GM19463 (cell line): ENCODE measurements around the gene MAS1L.

Experiments
- ATAC-seq: cut with Tn5 transposase; IDR thresholded peaks from one replicate; pipeline ENCODE4 v1.9.1; 2021; ENCODE audit warnings: mild to moderate bottlenecking, moderate library complexity; ENCODE audit not compliant: unreplicated experiment

MAS1L gene

DNA sequence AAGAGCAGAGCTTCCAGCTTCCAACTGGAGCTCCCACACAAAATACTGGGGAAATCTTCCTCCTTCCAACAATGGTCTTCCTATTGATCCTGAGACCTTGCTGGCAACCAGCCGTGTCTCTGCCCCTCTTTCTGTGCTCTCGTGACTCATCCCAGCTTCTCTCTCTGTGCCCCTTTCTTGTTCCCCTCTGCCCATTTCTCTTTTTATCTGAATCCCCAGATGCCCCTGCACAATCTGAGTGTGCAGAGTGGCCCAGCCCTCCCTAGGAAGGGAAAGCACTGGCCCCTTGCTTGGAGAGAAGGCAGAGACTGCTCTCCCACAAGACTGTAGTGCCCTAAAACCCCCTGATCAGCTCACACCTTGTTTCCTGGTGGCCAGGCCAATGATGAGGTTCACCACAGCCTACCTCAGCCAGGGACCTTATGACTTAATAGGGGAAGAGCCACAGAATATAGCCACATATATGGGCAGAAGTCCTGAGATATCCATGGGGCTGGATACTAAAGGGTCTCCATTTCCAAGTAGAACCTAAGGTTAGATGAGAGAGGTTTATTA lies 23.1 kb upstream of the MAS1L start:
- no peak for ATAC-seq

DNA sequence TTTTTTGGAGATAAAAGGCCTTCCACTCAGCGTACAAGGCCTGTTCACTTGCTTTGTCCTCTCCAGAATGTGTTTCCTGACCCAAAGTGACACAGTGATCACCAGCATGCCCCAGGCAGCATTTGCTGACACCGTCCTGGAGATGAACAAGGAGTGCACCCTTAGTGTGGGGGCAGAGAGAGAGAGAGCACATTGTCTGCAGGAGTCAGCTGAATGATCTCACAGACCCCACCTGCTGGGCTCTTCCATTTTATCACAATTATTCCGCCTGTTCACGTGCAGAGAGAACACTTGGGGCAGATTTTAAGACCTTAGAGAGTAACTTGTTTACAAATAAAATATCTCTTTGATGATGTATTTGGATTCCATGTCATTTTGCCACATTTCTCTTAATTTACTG lies 22.4 kb upstream of the MAS1L start:
- ATAC-seq = no peak

GRCh38 chr6:29509711-29510110 lies 22.0 kb upstream of the MAS1L start:
- no peak for ATAC-seq

- peak; percentile 73 for ATAC-seq
These were observed 21.5 kb upstream of the MAS1L start for GRCh38 chr6:29509239-29509638.

DNA sequence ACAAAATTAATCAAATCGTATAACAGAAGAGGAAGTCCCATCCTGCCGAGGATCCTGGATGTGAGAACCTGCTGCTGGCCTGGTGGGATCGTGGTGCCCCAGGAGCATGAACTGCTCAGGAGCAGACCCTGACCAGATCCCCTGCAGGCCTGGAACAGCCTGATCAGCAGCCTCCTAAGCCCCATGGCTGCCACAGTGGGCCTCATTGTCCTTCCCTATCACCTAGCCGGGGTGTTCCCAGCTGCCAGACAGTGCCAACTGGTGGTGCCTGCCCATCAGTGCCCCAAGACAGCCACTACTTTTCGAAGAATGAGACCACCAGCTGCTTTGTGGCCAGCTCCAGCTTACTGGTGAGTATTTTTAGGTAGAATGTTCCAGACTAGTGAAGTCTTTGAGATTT lies 19.6 kb upstream of the MAS1L start:
- no peak for ATAC-seq

GRCh38 chr6:29506446-29507067 lies 18.8 kb upstream of the MAS1L start:
- ATAC-seq = no peak

DNA sequence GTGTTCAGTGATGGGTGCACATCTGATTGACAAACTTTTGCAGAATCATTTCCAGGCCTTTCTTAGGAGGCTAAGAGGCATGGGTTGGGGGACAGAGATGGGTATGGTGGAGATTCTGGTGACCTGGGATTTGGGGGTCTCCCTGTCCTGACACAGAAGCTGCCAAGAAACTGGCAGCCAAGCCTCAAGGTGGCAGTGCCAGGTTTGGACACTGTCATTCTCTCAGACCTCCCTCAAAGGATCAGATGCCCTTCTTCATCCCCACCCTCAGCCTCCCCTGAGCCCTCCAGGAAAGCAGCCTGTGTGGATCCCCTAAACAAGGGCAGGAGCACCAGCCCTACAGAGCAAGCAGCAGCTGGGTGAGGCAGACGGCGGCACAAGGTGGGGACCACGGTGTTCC lies 18.1 kb upstream of the MAS1L start:
- ATAC-seq = no peak

GRCh38 chr6:29504961-29505360 lies 17.2 kb upstream of the MAS1L start:
- no peak for ATAC-seq

DNA sequence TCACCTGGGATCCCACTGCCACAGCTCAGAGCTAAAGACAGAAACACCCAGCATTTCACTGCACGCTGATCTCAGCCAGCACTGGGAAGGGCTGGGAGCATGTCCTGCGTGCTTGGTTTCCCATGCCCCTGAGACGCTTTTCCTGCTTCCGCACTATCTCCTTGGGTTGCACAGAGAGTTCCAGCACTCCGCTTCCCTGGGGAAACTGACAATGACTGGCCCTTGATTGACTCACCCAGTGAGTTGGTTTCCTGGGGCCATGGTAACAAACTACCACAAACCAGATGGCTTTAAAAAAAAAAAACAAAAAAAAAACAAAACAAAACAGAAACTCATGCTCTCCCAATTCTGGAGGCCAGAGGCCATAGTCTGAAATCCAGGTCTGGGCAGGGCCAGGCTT lies 14.8 kb upstream of the MAS1L start:
- no peak for ATAC-seq

DNA sequence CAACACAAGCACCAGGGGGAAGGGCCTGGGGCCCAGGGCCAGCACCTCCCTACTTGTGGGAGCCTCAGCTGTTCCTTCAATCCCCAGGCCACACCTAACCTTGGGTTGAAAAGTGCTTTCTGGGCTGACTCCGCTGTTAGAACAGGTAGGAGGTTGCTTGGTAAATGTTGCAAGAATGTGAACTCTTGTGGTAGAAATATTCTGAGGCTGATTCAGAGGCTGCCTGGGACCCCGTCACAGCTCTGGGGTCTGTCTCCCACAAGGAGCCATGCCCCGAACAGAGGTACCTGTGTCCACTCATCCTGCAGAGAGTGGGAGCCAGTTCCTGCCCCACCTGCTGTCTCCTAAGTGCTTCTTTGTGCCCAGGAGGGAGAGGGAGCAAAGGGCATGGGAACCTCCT lies 14.4 kb upstream of the MAS1L start:
- no peak for ATAC-seq

- no peak for ATAC-seq
These were observed 13.3 kb upstream of the MAS1L start for GRCh38 chr6:29501106-29501505.

DNA sequence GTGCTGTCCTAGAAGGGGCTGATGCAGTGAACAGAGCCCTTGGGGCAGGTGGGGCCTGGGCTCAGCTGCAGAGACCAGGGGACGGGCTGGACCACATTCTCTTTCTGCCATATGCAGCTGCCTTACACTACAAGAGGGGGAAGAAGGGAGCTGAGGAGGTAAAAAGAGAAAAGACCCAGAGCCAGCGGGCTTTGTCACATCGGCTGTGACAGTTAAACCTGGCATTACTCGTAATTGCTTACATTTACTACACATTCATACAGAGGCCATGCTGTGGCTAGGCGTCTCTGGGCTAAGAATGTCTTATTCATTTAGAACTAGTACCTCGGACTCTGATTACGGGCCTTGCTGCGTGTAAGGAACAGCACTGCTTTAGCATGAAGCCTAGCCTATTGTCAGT lies 12.8 kb upstream of the MAS1L start:
- ATAC-seq = no peak

DNA sequence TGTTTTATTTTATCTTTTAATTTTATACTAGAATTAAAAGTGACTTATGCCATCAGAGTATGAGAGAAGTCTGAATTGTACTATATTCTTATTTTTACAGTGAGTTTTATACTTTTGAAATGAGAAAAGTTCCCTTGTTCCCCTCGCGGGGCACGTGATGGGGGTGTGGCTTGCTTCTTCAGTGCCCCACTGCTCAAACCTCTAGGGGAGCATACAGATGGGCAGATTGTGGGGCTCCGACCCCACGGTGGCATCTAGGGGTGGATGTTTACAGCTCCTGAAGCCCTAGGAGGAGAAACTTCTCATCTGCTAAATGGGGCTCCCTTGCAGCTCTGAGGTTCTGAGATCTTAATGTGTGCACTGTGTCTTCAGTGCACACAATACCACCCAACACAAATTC lies 11.9 kb upstream of the MAS1L start:
- no peak for ATAC-seq

- ATAC-seq = no peak
These were observed 9.2 kb upstream of the MAS1L start for GRCh38 chr6:29496961-29497360.

- ATAC-seq = no peak
These were observed 7.8 kb upstream of the MAS1L start for GRCh38 chr6:29495571-29495970.

DNA sequence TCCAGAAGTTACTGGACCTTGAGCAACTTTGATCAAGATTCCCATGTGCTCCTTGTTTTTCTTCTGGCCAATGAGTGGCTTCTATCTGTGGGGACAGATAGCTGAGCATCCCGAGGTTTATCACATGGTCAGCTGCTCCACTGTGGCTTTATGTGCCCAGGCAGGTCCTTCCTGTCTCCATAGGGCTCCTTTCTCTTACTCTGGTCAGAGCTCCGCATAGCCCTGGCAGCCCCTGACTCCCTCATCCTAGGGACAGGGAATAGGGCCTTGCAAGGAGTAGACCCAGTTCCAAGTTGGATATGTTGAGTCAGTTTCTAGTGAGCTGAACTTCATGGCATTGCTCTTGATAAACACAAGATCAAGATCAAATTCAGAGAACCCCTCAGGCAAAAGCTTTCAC lies 6.4 kb upstream of the MAS1L start:
- no peak for ATAC-seq

DNA sequence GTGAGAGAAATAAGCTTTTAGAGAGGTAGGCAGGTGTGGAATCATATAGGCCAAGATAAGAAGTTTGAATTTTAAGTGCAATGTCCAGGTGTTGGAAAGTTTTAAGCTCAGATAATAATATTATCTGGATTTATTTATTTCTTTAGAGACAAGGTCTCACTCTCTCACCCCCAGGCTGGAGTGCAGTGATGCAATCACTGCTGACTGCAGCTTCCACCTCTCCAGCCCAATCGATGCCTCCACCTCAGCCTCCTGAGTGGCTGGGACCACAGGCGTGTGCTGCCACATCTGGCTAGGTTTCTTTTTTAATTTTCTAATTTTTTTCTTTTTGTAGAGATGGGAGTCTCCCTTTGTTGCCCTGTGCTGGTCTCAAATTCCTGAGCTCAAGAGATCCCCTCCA lies 5.5 kb upstream of the MAS1L start:
- ATAC-seq = no peak

DNA sequence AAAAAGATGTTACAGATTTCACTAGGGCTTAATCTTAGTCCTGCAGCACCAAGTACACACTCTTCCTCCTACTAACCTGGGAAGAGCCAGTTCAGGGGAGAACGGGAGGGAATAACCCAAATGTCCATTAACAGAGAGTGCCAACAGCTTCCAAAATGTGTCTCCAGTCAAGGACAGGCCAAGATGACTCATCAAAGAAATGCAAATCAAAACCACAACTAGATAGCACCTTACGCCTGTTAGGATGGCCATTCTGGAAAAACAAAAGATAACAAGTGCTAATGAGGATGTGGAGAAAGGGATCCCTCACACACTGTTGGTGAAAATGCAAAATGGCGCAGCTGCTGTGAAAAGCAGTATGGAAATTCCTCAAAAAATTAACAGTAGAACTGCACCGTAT lies 3.8 kb upstream of the MAS1L start:
- no peak for ATAC-seq

DNA sequence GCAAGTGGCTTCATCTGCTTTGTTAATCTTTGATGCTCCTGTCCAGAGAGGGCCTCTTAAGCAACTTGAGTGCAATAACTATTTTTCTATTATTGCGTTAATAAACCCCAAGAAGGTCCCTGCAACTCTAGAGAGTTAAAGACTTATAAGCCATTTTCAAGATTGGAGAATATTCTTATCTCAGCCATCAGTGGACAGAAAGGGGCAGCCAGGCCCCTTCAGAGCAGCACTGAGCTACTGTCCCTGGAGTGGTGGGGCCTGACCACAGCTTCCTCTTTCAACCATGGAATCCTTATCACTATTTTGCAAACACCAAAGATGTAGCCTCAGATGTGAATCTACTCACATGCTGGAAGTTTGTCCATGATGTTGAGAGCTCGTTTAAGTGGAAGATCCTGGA lies 2.8 kb upstream of the MAS1L start:
- ATAC-seq = no peak

DNA sequence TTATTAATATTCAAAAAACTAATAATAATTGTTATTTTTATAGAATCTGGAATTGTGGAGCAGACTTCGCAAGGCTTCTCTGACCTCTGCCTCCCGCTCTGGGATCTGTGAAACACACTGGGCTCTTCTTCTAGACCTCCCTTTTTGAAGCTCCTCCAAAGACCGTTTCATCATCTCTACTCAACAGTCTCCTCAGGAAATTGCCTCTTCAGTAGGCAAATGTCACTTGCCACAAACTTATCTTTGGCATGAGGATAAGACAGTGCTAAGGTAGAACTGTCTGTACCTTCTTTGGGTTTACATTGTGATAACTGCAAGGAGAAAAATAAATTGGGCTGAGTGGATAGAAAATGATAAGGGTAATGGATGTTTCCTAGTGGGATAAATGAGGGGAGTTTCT lies 2.3 kb upstream of the MAS1L start:
- ATAC-seq = no peak

DNA sequence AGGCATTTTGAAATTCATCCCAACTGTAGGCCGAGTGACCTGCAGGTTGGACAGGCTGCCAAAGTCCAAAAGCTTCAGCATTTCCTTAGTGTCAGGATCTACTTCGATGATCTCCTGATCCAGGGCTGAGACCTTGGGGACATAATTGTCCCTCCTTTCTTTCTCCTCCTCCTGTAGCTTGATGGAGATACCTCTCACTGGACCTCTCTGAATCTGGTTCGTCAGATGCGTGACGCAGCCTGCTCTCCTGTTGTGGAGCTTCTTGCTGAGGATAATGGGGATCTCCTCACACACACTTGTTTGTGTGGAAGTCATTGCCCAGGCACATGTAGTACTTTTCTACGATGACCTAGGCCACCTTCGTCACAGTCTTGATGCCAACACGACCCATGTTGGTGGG lies 1.5 kb upstream of the MAS1L start:
- no peak for ATAC-seq

GRCh38 chr6:29488874-29489273 lies 1.1 kb upstream of the MAS1L start:
- ATAC-seq = no peak

DNA sequence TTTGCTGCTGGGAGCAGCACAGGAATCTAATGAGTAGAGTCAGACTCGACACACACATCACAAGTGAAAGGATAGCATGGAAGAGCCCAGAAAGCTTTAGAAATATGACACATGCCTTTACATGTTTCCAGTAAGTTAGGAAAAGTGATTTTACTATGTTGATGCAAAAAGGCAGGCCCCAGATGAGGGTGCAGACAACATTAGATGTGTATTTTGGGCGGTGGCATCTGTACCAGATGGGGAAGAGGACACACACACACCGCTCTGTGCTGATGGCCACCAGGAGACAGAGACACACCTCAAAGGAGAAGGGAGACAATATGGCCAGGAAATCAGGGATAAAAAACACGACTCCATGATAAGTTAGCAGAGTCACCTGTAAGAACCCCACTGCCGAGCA lies 625 bp downstream of the MAS1L start:
- no peak for ATAC-seq
